Measurements from ENCODE around the gene KCNAB1. TPM values are rescaled to one million over a fixed set of nuclear protein-coding genes. Genes with fewer than 3 reads are reported as not detected.

Gene KCNAB1
- total and polyA plus RNA-seq, 4 donors, result 0.16 to 2.4 (median 0.72) TPM

GRCh38 chr3:156539802-156540201 is 419.4 kb downstream of the KCNAB1 start:
- no peak overlapping the region for H3K4me3 ChIP-seq
- H3K27me3 ChIP-seq (ENCODE audit: control insufficient read depth in 3 of 3, insufficient read depth in 3 of 3, low read length in 2 of 3), result no peaks in the 10 kb centered on the region
- TF ChIP-seq CTCF (IDR thresholded peaks at IDR 0.05; ENCODE audit: control extremely low read depth, extremely low read depth), result no peak
- DNase-seq (no peak), ATAC-seq (ENCODE audit: insufficient read depth, low FRiP score) (no peak)
- no peak overlapping the region for H3K9ac ChIP-seq (ENCODE audit: insufficient read depth in 1 of 2, low read length in 2 of 2)
- no peak overlapping the region for H3K27ac ChIP-seq (ENCODE audit: low read depth in 1 of 2, low read length in 1 of 2)
- H3K4me1 ChIP-seq (ENCODE audit: control insufficient read depth in 5 of 5, insufficient read depth in 5 of 5, low read length in 5 of 5), result peaks cover 0 to 25% (median 5%) of the 10 kb centered on the region in 5 donors
- 98 to 100% methylated on average over 1 of the region's 1 CpG for WGBS, 2 donors
- H3K36me3 ChIP-seq (ENCODE audit: control insufficient read depth in 4 of 4, insufficient read depth in 4 of 4, low read length in 4 of 4), result peaks cover 8 to 34% (median 27%) of the 10 kb centered on the region in 4 donors
- no peaks in the 10 kb centered on the region for H3K9me3 ChIP-seq (ENCODE audit: control insufficient read depth in 4 of 4, insufficient read depth in 3 of 4, low read length in 3 of 4)

- H3K27ac ChIP-seq (ENCODE audit: low read depth in 1 of 2, low read length in 1 of 2), result peak overlapping the region in 1 of 2 donors; percentile 78
- no peak overlapping the region for H3K4me3 ChIP-seq
- peaks cover 0 to 34% (median 0%) of the 10 kb centered on the region in 5 donors for H3K4me1 ChIP-seq (ENCODE audit: control insufficient read depth in 5 of 5, insufficient read depth in 5 of 5, low read length in 5 of 5)
- H3K9me3 ChIP-seq (ENCODE audit: control insufficient read depth in 4 of 4, insufficient read depth in 3 of 4, low read length in 3 of 4), result no peaks in the 10 kb centered on the region
- peaks cover 14 to 39% (median 33%) of the 10 kb centered on the region in 4 donors for H3K36me3 ChIP-seq (ENCODE audit: control insufficient read depth in 4 of 4, insufficient read depth in 4 of 4, low read length in 4 of 4)
- H3K9ac ChIP-seq (ENCODE audit: insufficient read depth in 1 of 2, low read length in 2 of 2), result no peak overlapping the region
- DNase-seq (no peak), ATAC-seq (ENCODE audit: insufficient read depth, low FRiP score) (no peak)
- H3K27me3 ChIP-seq (ENCODE audit: control insufficient read depth in 3 of 3, insufficient read depth in 3 of 3, low read length in 2 of 3), result no peaks in the 10 kb centered on the region
- no peak for TF ChIP-seq CTCF (IDR thresholded peaks at IDR 0.05; ENCODE audit: control extremely low read depth, extremely low read depth)
- WGBS, 2 donors, result 62 to 83% methylated on average over 5 of the region's 5 CpGs
These were observed 422.0 kb downstream of the KCNAB1 start for GRCh38 chr3:156542101-156543042.

- no peak overlapping the region for H3K9ac ChIP-seq (ENCODE audit: insufficient read depth in 1 of 2, low read length in 2 of 2)
- peak overlapping the region in 1 of 2 donors; percentile 78 for H3K27ac ChIP-seq (ENCODE audit: low read depth in 1 of 2, low read length in 1 of 2)
- H3K4me3 ChIP-seq, result no peak overlapping the region
- DNase-seq, result no peak
- H3K9me3 ChIP-seq (ENCODE audit: control insufficient read depth in 4 of 4, insufficient read depth in 3 of 4, low read length in 3 of 4), result no peaks in the 10 kb centered on the region
- no peak for ATAC-seq (ENCODE audit: insufficient read depth, low FRiP score)
- H3K27me3 ChIP-seq (ENCODE audit: control insufficient read depth in 3 of 3, insufficient read depth in 3 of 3, low read length in 2 of 3), result no peaks in the 10 kb centered on the region
- WGBS, 2 donors, result 80 to 91% methylated on average over 2 of the region's 2 CpGs
- H3K4me1 ChIP-seq (ENCODE audit: control insufficient read depth in 5 of 5, insufficient read depth in 5 of 5, low read length in 5 of 5), result peaks cover 0 to 36% (median 0%) of the 10 kb centered on the region in 5 donors
- peaks cover 16 to 45% (median 34%) of the 10 kb centered on the region in 4 donors for H3K36me3 ChIP-seq (ENCODE audit: control insufficient read depth in 4 of 4, insufficient read depth in 4 of 4, low read length in 4 of 4)
- TF ChIP-seq CTCF (IDR thresholded peaks at IDR 0.05; ENCODE audit: control extremely low read depth, extremely low read depth), result no peak
These were observed 422.7 kb downstream of the KCNAB1 start for GRCh38 chr3:156543043-156543555.
